Gastrocnemius medialis (tissue), 4 donors: ENCODE data around the gene FCER2.

Experiments used
- CTCF ChIP-seq, 5 experiments: fragments of 450-650 bp in 3 of 5; fragments of 200-600 bp in 2 of 5; sonication (generic) in 2 of 5; IDR thresholded peaks in 4 of 5; conservative IDR thresholded peaks in 1 of 5; 1 replicate in 4 of 5; 2 replicates in 1 of 5; pipeline ENCODE4 v1.5.1; 2016 to 2019; ENCODE audit warnings: antibody characterized with exemption in 5 of 5, mild to moderate bottlenecking in 3 of 5, moderate library complexity in 3 of 5
- POLR2A ChIP-seq, 2 donors: fragments of 450-650 bp; IDR thresholded peaks; one replicate each; pipeline ENCODE4 v1.6.1; 2017; ENCODE audit warnings: antibody characterized with exemption in 2 of 2, mild to moderate bottlenecking in 2 of 2, moderate library complexity in 2 of 2

GRCh38 chr19:7677669-7678311, 24.1 kb downstream of the FCER2 start:
- TF ChIP-seq CTCF (IDR thresholded peaks at IDR 0.05 in 4 of 5, conservative IDR thresholded peaks at IDR 0.05 in 1 of 5) (no peak), POLR2A (IDR thresholded peaks at IDR 0.05) (no peak)
